HG02678 (cell line): ENCODE measurements around the gene KCTD8.
"Not testable (repeated sequence)": the region's sequence is repeated elsewhere in the genome, so short reads cannot be mapped to it uniquely, and the experiment has no call there.

ENCODE experiments used
- ATAC-seq: cut with Tn5 transposase; IDR thresholded peaks from one replicate; pipeline ENCODE4 v1.9.1; 2021; ENCODE audit warnings: mild to moderate bottlenecking, moderate library complexity; ENCODE audit not compliant: unreplicated experiment

The KCTD8 gene

DNA sequence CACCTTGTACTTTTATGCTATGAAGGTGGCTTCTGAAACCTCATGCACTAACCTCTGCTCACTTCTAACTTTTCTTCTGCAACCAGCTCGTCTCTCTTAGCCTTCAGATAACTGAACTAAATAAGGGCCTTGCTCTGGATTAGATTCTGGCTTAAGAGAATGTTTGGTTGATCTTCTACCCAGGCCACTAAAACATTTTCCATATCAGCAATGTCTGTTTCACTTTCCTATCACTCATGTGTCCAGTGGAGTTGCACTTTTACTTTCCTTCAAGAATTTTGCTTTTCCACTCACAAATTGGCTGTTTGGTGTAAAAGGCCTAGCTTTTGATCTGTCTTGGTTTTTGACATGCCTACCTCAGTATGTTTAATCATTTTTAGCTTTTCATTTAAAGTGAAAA is 105.8 kb downstream of the KCTD8 start:
- ATAC-seq = no peak

DNA sequence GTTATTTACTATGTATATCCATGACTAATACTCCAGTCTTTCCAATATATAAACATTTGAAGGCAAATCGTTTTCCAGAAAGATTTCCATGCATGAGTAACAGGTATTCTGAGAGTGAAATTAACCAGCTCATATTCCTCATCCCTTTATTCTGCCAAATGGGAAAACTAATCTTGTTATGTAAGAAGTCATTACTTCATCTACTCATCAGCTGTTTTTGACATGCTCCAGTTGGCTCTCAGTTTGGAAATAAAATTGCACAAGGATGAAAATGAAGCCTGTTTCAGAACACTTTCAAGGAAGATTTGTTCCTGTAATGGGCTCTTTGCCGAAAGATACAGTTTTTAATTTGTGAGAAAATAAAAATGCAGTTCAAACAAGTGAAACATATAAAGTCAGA is 121.9 kb downstream of the KCTD8 start:
- ATAC-seq = no peak

DNA sequence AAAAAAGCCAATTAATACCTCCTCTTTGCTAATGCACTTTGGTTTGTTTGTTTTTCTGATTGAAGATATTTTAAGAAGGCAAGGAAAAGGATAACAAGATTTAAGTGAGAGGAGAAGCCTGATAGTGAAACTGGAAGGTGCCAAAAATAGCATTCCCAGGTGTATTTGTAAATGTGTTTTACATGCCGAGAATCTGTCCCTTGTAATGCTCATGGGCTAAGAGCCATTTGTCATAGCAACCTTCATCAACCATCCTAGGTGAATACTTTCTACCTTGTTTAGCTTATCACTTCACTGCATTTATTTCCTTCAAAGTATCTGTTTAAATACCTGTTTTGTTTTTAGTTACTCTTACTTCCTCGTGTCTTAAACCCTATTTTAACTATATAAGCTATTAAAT is 127.8 kb downstream of the KCTD8 start:
- no peak for ATAC-seq

DNA sequence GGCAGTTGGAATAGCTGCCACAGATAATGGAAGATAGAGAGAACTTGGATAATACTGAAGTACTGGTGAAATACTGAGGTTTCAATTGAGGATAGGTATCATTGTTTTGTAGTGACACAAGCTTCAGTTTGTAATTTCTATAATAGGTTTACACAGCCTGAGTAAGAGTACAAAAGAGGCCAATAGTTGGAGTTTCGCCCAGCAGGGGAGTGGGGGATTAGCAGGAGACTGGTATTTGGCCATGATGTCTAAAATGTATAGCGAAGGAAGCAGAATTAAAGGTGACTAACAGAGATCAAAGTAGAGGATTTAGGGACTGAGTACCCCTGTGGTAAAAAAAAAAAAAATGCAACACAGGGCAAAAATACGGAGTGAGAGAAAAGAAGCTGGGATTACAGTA is 129.5 kb downstream of the KCTD8 start:
- no peak for ATAC-seq

DNA sequence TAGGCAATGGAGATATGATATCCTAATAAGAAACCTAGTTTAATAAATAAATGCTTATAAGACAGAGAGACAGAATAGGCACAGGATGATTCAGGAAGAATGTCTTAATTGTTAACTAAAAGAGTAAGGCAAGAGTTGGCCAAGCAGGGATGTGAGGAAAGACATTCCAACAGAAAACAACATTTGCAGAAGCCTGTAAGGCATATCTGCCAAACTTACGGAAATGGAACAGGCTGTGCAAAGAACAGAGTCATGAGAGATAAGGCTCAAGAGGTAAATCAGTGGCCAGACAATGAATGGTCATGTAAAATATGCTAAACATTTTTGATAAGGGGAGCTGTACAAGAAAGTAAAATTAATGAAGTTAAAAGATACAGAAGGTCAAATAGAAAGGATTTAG is 134.9 kb downstream of the KCTD8 start:
- ATAC-seq = no peak

DNA sequence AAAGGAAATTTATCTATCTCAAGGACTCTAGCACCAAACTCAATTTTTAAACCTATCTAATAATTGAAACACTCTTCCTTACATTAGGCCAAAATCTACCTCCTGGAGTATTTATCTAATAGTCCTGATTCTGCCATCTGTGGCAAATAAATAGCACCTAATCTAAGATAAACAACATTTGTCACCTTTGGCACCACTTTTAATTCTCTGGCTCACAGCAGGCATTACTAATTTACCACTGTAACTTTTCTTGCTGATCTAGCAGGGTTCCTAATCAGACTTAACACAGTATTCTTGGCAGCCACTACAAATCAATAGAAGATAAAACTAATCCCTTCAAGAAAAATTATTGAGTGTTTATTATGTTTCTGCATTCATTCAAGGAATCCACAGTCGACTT is 161.1 kb downstream of the KCTD8 start:
- no peak for ATAC-seq

DNA sequence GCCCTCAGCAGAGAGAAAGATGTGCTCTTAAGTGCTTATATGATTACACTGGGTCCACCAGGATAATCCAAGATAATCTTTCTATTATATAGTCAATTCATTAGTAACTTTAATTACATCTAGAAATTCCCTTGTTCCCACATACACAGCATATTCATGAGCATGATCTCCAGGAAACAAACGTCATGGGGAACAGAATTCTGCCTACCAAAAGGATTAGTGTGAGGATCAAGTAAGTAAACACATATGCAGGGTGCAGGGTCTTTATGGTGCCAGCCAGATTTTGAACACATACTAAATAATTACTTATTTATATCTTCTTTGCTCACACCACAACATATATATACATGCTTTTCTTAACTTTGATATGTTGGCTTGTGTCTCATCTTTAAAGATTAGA is 169.1 kb downstream of the KCTD8 start:
- ATAC-seq = no peak

DNA sequence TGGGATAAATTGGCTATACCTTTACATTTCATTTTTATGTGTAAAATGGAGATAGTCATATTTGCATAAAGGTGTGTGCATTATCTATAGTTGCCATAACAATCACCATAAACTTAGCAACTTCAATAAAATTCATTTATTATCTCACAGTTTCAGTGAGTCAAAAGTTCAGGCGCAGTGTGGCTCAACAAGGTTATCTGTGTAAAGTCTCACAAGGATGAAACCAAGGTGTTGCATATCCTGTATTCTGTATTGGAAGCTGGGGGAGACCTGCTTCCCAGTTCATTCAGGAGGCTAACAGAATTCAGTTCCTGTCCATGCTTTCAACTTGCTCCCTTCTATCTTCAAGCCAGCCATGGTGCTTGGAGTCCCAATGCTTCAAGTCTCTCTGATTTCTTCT is 169.5 kb downstream of the KCTD8 start:
- no peak for ATAC-seq

DNA sequence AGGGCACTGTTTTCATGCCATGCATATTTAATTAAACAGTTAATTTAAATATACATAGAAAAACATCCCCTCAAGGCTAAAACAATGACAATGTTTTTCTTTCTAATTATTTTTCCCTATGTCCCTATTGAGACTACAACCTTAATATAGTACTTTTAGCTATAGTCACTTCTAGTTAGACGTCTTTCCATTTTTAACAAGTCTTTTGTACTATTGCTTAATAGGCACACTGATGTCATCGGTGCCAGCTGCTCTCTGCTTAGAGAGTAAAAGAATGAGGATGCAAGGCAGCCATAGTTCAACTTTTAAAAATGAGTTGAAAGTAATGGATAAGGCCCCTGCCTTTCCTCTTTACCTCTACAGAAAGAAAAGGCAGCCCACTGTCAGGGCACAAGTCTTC is 191.1 kb downstream of the KCTD8 start:
- ATAC-seq = no peak

DNA sequence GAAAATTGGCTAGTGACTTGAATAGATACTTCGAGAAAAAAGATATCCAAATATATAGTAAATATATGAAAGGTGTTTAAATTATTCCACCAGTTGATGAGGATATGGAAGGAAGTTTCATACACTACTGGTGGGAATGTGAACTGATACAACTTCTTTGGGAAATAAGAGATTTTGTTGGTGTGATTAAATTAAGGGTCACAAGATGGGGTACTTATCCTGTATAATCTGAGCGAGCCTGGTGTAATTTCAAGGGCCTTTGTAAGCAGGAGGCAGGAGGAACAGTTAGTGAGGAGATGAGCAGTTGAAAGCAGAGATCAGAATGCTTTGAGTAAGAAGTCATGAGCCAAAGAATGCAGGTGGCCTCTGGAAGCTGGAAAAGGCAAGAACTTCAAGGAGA is 192.2 kb downstream of the KCTD8 start:
- ATAC-seq = no peak

DNA sequence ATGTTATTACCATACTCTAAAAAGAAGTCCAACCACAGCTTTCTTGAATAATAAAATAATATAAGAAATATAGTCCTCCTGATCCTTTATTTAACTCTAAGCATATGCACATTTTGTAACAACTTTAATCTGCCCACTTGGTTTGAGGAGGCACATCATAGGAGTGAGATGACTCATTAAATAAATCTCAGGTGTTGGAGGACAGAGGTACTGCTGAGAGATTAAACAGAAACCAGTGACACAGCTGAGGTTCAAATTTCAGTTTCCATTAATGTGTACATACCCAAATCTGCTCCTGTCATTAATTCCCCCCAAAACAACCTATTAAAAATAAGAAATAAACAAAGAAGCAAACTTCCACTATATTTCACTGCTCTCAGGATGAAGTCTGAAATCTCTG is 211.0 kb downstream of the KCTD8 start:
- no peak for ATAC-seq

DNA sequence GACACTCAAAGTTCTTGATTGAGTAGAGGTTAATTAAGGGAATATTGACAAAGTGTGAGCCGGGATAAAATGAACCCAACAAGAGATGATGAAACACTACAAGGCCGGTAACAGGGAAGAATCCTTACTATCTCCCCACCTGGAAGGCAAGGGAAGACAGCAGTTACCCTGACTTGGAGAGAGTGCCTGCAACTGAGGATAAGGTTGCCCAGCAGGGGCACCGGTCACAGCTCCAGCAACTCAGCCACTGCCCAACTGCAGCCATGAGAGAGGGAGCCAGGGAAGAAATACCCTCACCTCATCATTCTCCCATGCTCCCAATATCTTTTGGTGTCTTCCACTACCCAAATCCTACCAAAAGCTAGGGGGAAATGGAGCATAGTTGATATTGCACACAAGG is 212.7 kb downstream of the KCTD8 start:
- no peak for ATAC-seq

DNA sequence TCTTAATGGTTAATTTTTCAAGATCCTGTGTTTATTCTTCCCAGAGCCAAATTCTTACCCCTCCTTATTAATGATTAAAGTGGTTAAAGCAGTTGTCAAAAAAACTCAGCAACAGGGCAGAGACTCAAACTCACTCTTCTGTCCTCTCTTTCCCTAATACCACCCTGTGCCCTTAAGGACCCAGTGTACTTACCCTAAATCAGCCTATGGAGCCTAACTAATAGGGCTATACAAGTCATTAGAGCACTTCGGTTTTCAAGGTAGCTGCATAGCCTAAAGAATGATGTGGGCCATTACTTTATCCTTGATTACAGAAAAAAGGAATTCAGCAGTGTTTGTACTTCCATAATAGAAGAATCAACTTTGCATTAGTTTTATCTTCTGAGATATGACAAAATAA is 216.3 kb downstream of the KCTD8 start:
- no peak for ATAC-seq

DNA sequence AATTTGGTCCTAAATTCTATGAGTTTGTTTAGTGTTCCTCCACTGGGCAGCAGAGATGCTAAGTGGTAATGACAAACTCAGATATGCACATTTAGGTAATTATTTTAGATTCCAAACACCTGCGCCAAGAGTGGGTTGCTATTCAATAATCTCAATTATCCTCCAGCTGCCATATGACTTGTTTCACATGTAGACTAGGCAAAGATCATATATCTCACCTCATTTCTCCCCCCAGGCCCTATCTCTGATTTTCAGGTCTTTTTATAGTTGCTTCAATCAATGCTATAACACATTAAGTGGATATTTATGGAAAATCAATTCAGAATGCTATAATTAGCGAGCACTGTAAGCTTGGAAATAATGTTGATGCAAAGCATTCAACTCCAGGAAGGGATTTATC is 217.6 kb downstream of the KCTD8 start:
- no peak for ATAC-seq

DNA sequence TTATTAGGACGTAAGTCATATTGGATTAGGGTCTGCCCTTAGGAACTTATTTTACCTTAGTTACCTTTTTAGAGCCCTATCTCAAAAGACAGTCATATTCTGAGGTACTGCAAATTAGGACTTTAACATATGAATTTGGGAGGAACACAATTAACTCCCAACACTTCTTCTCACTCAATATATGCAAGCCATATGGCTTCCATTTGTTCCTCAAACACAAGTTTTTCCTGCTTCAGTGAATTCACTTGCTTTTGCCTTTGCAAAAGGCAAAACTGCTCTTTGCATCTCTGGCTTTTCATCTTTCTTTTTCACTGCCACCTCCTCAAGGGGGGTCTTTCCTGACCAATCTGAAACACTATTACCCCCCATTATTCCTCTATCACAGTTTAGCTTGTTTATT is 220.3 kb downstream of the KCTD8 start:
- no peak for ATAC-seq

DNA sequence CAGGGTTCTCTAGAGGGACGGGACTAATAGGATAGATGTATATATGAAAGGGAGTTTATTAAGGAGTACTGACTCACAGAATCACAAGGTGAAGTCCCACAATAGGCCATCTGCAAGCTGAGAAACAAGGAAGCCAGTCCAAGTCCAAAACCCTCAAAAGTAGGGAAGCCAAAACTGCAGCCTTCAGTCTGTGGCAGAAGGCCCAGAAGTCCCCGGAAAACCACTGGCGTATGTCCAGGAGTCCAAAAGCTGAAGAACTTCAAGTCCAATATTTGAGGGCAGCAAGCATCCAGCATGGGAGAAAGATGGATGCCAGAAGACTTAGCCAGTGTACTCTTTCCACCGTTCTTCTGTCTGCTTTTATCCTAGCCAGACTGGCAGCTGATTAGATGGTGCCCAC is 227.2 kb downstream of the KCTD8 start:
- ATAC-seq = no peak

DNA sequence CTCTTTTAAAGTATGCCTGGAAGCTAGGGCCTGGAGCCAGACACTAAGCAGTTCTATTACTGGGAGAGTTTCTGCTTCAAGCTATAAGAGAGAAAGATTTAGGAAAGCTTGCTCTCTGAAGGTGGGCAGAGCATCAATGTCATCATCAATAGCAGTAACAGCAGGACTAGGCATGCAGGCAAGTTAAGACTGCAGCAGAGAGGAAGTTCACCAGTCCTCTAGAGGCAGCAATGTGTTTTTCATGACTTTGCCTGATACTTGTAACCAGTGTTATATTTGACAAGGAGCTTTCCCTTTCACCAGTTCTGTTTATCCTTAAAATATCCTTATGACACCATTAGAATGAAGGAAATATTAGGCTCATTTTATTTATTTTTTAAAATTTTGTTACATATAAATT is 237.9 kb downstream of the KCTD8 start:
- no peak for ATAC-seq

DNA sequence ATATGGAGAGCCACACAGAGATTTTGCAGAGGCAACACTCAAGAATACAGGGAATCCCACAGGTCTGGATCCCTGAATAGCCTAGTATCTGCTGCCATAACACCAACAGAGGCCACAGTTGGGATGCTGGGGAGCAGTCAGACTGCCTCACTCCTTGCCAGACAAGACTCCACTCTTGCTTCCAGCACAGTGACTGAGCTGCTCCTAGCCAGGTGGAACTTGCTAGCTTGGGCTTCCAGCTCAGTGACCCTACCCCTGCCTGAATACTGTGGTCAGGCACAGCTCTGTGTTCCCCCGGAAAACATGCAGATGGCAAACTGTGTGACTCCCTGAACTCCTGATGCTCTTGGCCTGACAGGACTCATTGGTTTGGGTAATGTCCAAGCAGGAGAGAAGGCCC is 251.8 kb downstream of the KCTD8 start:
- ATAC-seq = no peak

DNA sequence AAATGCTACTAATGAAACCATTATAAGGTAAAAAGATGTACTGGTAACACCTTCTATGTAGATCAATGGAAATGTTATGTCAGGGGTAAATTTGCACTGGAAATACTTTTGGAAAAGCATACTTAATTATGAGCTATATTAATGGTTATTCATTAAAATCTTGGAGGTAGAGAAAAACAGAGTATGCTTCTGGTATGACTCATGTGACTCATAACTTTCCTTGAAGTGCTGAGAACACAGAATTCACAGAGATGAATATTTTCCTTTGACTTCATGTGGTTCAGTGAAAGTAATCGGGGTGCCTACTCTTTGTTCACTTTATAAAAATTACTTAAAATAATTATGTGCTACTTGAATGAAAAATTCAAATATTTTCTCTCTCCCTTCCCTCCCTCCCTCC is 254.2 kb downstream of the KCTD8 start:
- ATAC-seq = no peak

DNA sequence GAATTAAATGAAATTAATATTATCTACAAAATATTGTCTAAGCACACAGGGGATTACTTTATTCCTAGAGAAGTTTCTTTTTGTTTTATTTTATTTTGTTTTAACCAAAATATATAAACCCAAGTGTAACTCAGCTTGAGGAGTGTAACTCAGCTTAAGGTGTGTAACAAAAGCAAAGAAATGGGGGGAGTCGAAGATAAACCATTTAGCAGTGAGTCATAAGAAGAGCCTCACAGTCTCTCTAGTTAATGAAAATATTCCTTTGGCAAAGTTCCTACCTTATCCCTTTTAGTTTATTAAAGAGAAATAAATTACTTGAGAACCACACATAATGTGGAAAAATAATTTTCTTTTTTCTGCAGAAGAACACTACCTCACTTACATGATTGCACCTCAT is 261.8 kb downstream of the KCTD8 start:
- no peak for ATAC-seq

DNA sequence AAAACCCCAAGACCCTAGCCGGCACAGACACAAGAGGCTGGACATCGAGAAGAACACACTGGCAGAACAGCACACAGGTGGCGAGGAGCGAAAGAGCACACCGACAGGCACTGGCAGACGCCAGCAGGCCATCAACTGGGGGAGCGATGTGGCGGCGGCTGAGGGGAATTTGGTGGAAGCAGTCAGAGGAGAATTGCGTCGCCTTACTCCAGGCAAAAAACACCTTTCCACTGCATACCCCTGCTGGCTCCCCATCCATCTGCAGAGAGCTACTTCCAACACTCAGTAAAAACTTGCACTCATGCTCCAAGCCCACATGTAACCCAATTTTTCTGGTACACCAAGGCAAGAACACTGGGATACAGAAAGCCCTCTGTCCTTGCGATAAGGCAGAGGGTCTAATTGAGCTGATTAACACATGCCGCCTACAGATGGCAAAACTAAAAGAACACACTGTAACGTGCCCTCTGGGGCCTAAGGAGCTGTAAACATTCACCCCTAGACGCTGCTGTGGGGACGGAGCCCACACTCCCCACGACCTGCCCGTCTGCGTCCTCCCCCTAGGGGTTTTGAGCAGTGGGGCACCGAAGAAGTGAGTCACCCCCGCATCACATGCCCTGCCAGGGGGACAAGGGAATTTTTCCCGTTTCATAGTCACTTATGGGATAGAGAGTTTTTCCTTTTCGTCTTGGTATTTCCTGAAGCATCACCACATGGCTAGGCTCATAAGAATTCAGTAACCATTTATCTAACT is 262.3 kb downstream of the KCTD8 start:
- ATAC-seq = no peak

DNA sequence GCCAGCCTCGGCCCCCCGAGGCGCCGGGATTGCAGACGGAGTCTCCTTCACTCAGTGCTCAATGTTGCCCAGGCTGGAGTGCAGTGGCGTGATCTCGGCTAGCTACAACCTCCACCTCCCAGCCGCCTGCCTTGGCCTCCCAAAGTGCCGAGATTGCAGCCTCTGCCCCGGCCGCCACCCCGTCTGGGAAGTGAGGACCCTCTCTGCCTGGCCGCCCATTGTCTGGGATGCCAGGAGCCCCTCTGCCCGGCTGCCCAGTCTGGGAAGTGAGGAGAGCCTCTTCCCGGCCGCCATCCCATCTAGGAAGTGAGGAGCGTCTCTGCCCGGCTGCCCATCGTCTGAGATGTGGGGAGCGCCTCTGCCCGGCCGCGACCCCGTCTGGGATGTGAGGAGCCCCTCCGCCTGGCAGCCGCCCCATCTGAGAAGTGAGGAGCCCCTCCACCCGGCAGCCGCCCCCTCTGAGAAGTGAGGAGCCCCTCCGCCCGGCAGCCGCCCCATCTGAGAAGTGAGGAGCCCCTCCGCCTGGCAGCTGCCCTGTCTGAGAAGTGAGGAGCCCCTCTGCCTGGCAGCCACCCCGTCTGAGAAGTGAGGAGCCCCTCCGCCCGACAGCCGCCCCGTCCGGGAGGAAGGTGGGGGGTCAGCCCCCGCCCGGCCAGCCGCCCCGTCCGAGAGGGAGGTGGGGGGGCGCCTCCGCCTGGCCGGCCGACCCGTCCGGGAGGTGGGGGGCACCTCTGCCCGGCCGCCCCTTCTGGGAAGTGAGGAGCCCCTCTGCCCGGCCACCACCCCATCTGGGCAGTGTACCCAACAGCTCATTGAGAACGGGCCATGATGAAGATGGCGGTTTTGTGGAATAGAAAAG is 266.9 kb downstream of the KCTD8 start:
- ATAC-seq = not testable (repeated sequence)
